Mesothelial cell of epicardium (in vitro differentiated cells): ENCODE results near the gene PROKR2. TPM values are rescaled to one million over a fixed set of nuclear protein-coding genes. Genes with fewer than 3 reads are reported as not detected.

Experiments used
- DNase-seq, 2 experiments: peaks; one replicate each; pipeline ENCODE4 v3.0.0; 2021; ENCODE audit warnings: low spot score in 2 of 2; ENCODE audit not compliant: unreplicated experiment in 2 of 2
- H3K27ac Mint-ChIP-seq: 2 replicates; pipeline ENCODE4 v1.8.0; 2021; ENCODE audit warnings: mixed read lengths
- H3K27me3 Mint-ChIP-seq: 2 replicates; pipeline ENCODE4 v1.8.0; 2021; ENCODE audit warnings: low read depth, mixed read lengths
- H3K36me3 Mint-ChIP-seq: 2 replicates; pipeline ENCODE4 v1.8.0; 2021; ENCODE audit warnings: mixed read lengths
- H3K4me1 Mint-ChIP-seq: 2 replicates; pipeline ENCODE4 v1.8.0; 2021; ENCODE audit warnings: mixed read lengths
- H3K4me3 Mint-ChIP-seq: 2 replicates; pipeline ENCODE4 v1.8.0; 2021; ENCODE audit warnings: mild to moderate bottlenecking, moderate library complexity, mixed read lengths
- H3K9me3 Mint-ChIP-seq: 2 replicates; pipeline ENCODE4 v1.8.0; 2021; ENCODE audit warnings: mixed read lengths
- CTCF ChIP-seq: fragments of 200-600 bp; sonication (generic); IDR thresholded peaks from one replicate; pipeline ENCODE4 v1.5.0; 2021; ENCODE audit warnings: antibody characterized with exemption; ENCODE audit not compliant: unreplicated experiment
- total RNA-seq: library from RNA; stranded (reverse); gene quantifications from 3 replicates; pipeline ENCODE4 v1.2.1, GENCODE V29; 2021

PROKR2 gene
- total RNA-seq = 2.1 to 2.4 TPM (median 2.3 TPM) in 3 replicates

GRCh38 chr20:5316188-5317158 lies at the start of gene PROKR2:
Gene PROKR2, minus strand, starts transcription at chr20:5316954. Its CDS starts 2,585 bp downstream, at chr20:5314369.
- peak; percentile 23 for TF ChIP-seq CTCF
- no peaks in the 10 kb centered on the region for H3K36me3 Mint-ChIP-seq
- no peak within 1 kb of the TSS for H3K27ac Mint-ChIP-seq
- peak within 1 kb of the TSS; percentile 62 for H3K4me3 Mint-ChIP-seq
- no peaks in the 10 kb centered on the region for H3K9me3 Mint-ChIP-seq
- peaks cover 13% of the 10 kb centered on the region for H3K4me1 Mint-ChIP-seq
- DNase-seq = peak in 1 of 2 experiments; percentile 63
- peaks cover 81% of the 10 kb centered on the region for H3K27me3 Mint-ChIP-seq

GRCh38 chr20:5364997-5365597 lies 48.3 kb upstream of the PROKR2 start:
- H3K4me3 Mint-ChIP-seq = no peak overlapping the region
- H3K9me3 Mint-ChIP-seq = peaks cover 39% of the 10 kb centered on the region
- peak overlapping the region; percentile 98 for H3K27ac Mint-ChIP-seq
- H3K27me3 Mint-ChIP-seq = no peaks in the 10 kb centered on the region
- no peak for DNase-seq
- TF ChIP-seq CTCF = no peak
- H3K4me1 Mint-ChIP-seq = peaks cover 14% of the 10 kb centered on the region
- H3K36me3 Mint-ChIP-seq = peaks cover 10% of the 10 kb centered on the region

GRCh38 chr20:5364136-5364821 lies 47.5 kb upstream of the PROKR2 start:
- Mint-ChIP-seq H3K27me3 (no peaks in the 10 kb centered on the region), H3K36me3 (peaks cover 10% of the 10 kb centered on the region), H3K9me3 (peaks cover 45% of the 10 kb centered on the region), H3K27ac (peak overlapping the region; percentile 98), H3K4me1 (peaks cover 6% of the 10 kb centered on the region), H3K4me3 (no peak overlapping the region)
- DNase-seq = no peak
- TF ChIP-seq CTCF = no peak

DNA sequence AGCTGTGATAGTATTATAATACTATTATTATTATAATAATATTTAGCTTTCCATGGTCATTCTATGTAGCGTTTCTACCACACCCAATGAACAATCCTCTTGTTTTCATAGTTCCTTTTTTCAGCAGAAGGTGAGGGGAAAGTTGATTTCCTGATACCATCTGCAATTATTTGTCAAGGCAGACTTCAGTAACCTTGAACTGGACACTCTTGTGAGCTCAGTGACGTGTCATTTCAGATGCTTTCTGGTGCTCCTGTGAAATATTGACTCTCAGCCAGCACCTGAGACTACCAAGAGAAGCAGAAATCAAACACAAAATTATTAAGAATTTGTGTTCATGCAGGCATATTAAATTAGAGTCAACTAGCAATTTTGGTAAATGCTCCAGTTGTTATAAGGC lies 46.0 kb upstream of the PROKR2 start:
- no peak for TF ChIP-seq CTCF
- DNase-seq = no peak
- Mint-ChIP-seq H3K9me3 (peaks cover 46% of the 10 kb centered on the region), H3K4me3 (no peak overlapping the region), H3K27me3 (no peaks in the 10 kb centered on the region), H3K4me1 (peaks cover 6% of the 10 kb centered on the region), H3K36me3 (peaks cover 10% of the 10 kb centered on the region), H3K27ac (no peak overlapping the region)

- DNase-seq = no peak
- Mint-ChIP-seq H3K27me3 (peaks cover 4% of the 10 kb centered on the region), H3K4me1 (peaks cover 6% of the 10 kb centered on the region)
Measured at GRCh38 chr20:5361176-5361575, 44.4 kb upstream of the PROKR2 start.

More at GRCh38 chr20:5361176-5361575, 44.4 kb upstream of the PROKR2 start:
- Mint-ChIP-seq H3K4me3 (no peak overlapping the region), H3K36me3 (peaks cover 7% of the 10 kb centered on the region), H3K27ac (no peak overlapping the region), H3K9me3 (peaks cover 35% of the 10 kb centered on the region)
- TF ChIP-seq CTCF = no peak
